GM12878 (cell line): ENCODE results near the gene PDXP. TPM values are rescaled to one million over a fixed set of nuclear protein-coding genes. Genes with fewer than 3 reads are reported as not detected.

ENCODE experiments used
- ATAC-seq: fragments of 200-7000 bp; cut with Tn5 transposase; 3 replicates; pipeline ENCODE4 v1.9.1; 2020; ENCODE audit warnings: mild to moderate bottlenecking, moderate library complexity
- BruUV-seq: library from RNA; stranded (reverse); fragments of 400-500 nt; replicated peaks from 2 replicates; lab custom pipeline; 2021; lab: Mats Ljungman, UMichigan
- CTCF ChIA-PET: fragments of 300-600 bp; sonication (Branson Sonifier 250); formaldehyde crosslinking; extraction: SDS; loops from one replicate; lab custom pipeline; 2021; ENCODE audit warnings: inconsistent platforms; lab: Yijun Ruan, JAX
- POLR2A ChIA-PET: fragments of 350-600 bp; formaldehyde crosslinking; extraction: SDS; loops from one replicate; lab custom pipeline; 2021; ENCODE audit warnings: inconsistent platforms; lab: Charles Lee
- RAD21 ChIA-PET: fragments of 300-600 bp; sonication (Branson Sonifier 250); formaldehyde crosslinking; loops from one replicate; lab custom pipeline; 2023; ENCODE audit warnings: antibody characterized with exemption; ENCODE audit not compliant: unreplicated experiment; lab: Charles Lee
- SMC1A ChIA-PET: fragments of 300-600 bp; sonication (Branson Sonifier 250); formaldehyde crosslinking; loops from one replicate; lab custom pipeline; 2023; ENCODE audit not compliant: unreplicated experiment, uncharacterized antibody; lab: Charles Lee
- DNase-seq: peaks from one replicate; pipeline ENCODE4 v3.0.0-alpha.2; 2011; ENCODE audit warnings: low read depth, low spot score
- FAIRE-seq: peaks from 3 replicates; lab custom pipeline; 2011; peaks lifted over from hg19 to GRCh38; lab: Jason Lieb, UNC
- H2AFZ ChIP-seq: 2 replicates; pipeline ENCODE4 v1.6.0; 2011; ENCODE audit warnings: low read depth, low read length, control low read depth; ENCODE audit not compliant: control insufficient read depth
- H3K27ac ChIP-seq: 2 replicates; pipeline ENCODE4 v1.5.1; 2011; ENCODE audit warnings: control low read depth; ENCODE audit not compliant: control insufficient read depth, insufficient read depth
- H3K27me3 ChIP-seq, 2 experiments: replicated peaks in 1 of 2; 2 replicates each; pipeline versions ENCODE4 v1.6.0 to v1.6.1; 2011; ENCODE audit warnings: low read length in 1 of 2; ENCODE audit not compliant: control insufficient read depth in 2 of 2, insufficient read depth in 2 of 2
- H3K36me3 ChIP-seq, 2 experiments: 2 replicates each; pipeline ENCODE4 v1.5.1; 2011; ENCODE audit warnings: low read length in 1 of 2; ENCODE audit not compliant: control insufficient read depth in 2 of 2, insufficient read depth in 2 of 2
- H3K4me1 ChIP-seq: 2 replicates; pipeline ENCODE4 v1.6.1; 2011; ENCODE audit warnings: mild to moderate bottlenecking, low read length, moderate library complexity, mixed read lengths; ENCODE audit not compliant: control insufficient read depth, insufficient read depth
- H3K4me2 ChIP-seq: 2 replicates; pipeline ENCODE4 v1.6.0; 2011; ENCODE audit warnings: control low read depth; ENCODE audit not compliant: control insufficient read depth, insufficient read depth
- H3K4me3 ChIP-seq: fragments of 200-600 bp; sonication (generic); 2 replicates; pipeline ENCODE4 v1.5.1; 2016
- H3K79me2 ChIP-seq: 2 replicates; pipeline ENCODE4 v1.6.0; 2011; ENCODE audit warnings: low read length; ENCODE audit not compliant: control insufficient read depth, insufficient read depth
- H3K9ac ChIP-seq: 2 replicates; pipeline ENCODE4 v1.8.0; 2011; ENCODE audit warnings: low read length, control low read depth, mixed read lengths; ENCODE audit not compliant: control insufficient read depth, insufficient read depth
- H3K9me3 ChIP-seq: replicated peaks from 3 replicates; pipeline ENCODE4 v1.5.1; 2011; ENCODE audit warnings: mild to moderate bottlenecking, low read length; ENCODE audit not compliant: control insufficient read depth, insufficient read depth
- H4K20me1 ChIP-seq: 2 replicates; pipeline ENCODE4 v1.6.0; 2011; ENCODE audit not compliant: control insufficient read depth, insufficient read depth
- BHLHE40 ChIP-seq, 2 experiments: fragments of 450-650 bp in 1 of 2; IDR thresholded peaks; 2 replicates each; pipeline ENCODE4 v1.6.1; 2011 to 2017; ENCODE audit warnings: low read depth in 2 of 2, borderline replicate concordance in 1 of 2, improper control_type of control experiment in 1 of 2, low read length in 1 of 2, mild to moderate bottlenecking in 1 of 2
- FOXK2 ChIP-seq: fragments of 450-650 bp; IDR thresholded peaks from 2 replicates; pipeline ENCODE4 v1.6.1; 2017; ENCODE audit warnings: mild to moderate bottlenecking, moderate library complexity
- NFIC ChIP-seq: IDR thresholded peaks from 2 replicates; pipeline ENCODE4 v1.6.1; 2012; ENCODE audit warnings: low read depth, mild to moderate bottlenecking, inconsistent platforms, low read length, moderate library complexity
- SREBF1 ChIP-seq: IDR thresholded peaks from 2 replicates; pipeline ENCODE4 v1.6.1; 2012; ENCODE audit warnings: mild to moderate bottlenecking, low read length
- TAF1 ChIP-seq: IDR thresholded peaks from 2 replicates; pipeline ENCODE4 v1.6.1; 2011; ENCODE audit warnings: mild to moderate bottlenecking, low read depth, low read length, borderline replicate concordance
- ZNF217 ChIP-seq: fragments of 450-650 bp; IDR thresholded peaks from 2 replicates; pipeline ENCODE4 v1.6.1; 2017; ENCODE audit warnings: antibody characterized with exemption, mild to moderate bottlenecking
- ZZZ3 ChIP-seq: IDR thresholded peaks from 2 replicates; pipeline ENCODE4 v1.6.1; 2011; ENCODE audit warnings: low read depth; ENCODE audit not compliant: control insufficient read depth, insufficient read length
- WGBS: methylation state at CpG from one replicate; pipeline ENCODE4 v1.1.6; 2016; ENCODE audit warnings: low lambda C conversion rate; ENCODE audit not compliant: insufficient replicate concordance, insufficient coverage; ENCODE audit errors: missing lambda C conversion rate; 5-methylcytosine and 5-hydroxymethylcytosine counted together
- in situ Hi-C: fragments of 300-500 bp; cut with MboI; formaldehyde crosslinking; loops from 9 replicates; pipeline ENCODE4 v1.14.3; 2018; ENCODE audit warnings: mixed read lengths
- intact Hi-C: fragments of 100-400 bp; cut with micrococcal nuclease; formaldehyde crosslinking; loops from one replicate; pipeline ENCODE4 v1.14.2; 2022; ENCODE audit not compliant: unreplicated experiment
- polyA plus RNA-seq, 11 experiments: library from polyadenylated mRNA; depleted of rRNA in 4 of 11; unstranded in 6 of 11; stranded (reverse) in 5 of 11; fragments of >200 nt; fragmentation: Nextera tagmentation in 4 of 11; fragmentation: Illumina TruSeq in 1 of 11; extraction: Ambion mirVana in 4 of 11; extraction: Trizol in 1 of 11; gene quantifications; 1 replicate in 1 of 11; 2 replicates in 10 of 11; pipeline versions ENCODE4 v1.2.1 to v1.2.3, GENCODE V29; 2011 to 2016; ENCODE audit warnings: inconsistent platforms in 2 of 11, missing spikeins in 2 of 11, low read depth in 1 of 11
- total RNA-seq, 4 experiments: library from RNA; depleted of rRNA in 3 of 4; stranded (reverse); fragments of >200 nt in 3 of 4; fragmentation: Illumina TruSeq in 1 of 4; extraction: Trizol in 1 of 4; gene quantifications; 2 replicates each; pipeline versions ENCODE4 v1.2.1 to v1.2.3, GENCODE V29; 2013 to 2021
- TF ChIP-seq, protein P1 (sequence below): fragments of 450-650 bp; formaldehyde crosslinking; IDR thresholded peaks from 2 replicates; pipeline ENCODE4 v1.5.0; 2022; ENCODE audit warnings: mild to moderate bottlenecking, missing genetic modification characterization
- TF ChIP-seq, protein P2 (sequence below): IDR thresholded peaks from 2 replicates; pipeline ENCODE4 v1.6.1; 2012; ENCODE audit warnings: low read depth, low read length, improper control_type of control experiment
- TF ChIP-seq, protein P3 (sequence below): IDR thresholded peaks from 2 replicates; pipeline ENCODE4 v1.6.1; 2012; ENCODE audit warnings: low read length, inconsistent platforms

The PDXP gene
- total and polyA plus RNA-seq, 10 of the 15 experiments (the other 5 are each of a cell fraction or from before 2014, with no cell fraction given): 4.4 to 56.7 (median 34.6) TPM

DNA sequence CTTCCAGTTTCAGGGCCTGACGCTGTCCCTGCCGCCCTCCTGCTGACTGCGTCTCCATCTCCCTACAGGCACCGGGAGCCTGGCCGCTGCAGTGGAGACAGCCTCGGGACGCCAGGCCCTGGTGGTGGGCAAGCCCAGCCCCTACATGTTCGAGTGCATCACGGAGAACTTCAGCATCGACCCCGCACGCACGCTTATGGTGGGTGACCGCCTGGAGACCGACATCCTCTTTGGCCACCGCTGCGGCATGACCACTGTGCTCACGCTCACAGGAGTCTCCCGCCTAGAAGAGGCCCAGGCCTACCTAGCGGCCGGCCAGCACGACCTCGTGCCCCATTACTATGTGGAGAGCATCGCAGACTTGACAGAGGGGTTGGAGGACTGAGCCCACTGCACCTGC, 7.0 kb downstream of the PDXP start (continued):
- TF ChIP-seq, protein P1, sequence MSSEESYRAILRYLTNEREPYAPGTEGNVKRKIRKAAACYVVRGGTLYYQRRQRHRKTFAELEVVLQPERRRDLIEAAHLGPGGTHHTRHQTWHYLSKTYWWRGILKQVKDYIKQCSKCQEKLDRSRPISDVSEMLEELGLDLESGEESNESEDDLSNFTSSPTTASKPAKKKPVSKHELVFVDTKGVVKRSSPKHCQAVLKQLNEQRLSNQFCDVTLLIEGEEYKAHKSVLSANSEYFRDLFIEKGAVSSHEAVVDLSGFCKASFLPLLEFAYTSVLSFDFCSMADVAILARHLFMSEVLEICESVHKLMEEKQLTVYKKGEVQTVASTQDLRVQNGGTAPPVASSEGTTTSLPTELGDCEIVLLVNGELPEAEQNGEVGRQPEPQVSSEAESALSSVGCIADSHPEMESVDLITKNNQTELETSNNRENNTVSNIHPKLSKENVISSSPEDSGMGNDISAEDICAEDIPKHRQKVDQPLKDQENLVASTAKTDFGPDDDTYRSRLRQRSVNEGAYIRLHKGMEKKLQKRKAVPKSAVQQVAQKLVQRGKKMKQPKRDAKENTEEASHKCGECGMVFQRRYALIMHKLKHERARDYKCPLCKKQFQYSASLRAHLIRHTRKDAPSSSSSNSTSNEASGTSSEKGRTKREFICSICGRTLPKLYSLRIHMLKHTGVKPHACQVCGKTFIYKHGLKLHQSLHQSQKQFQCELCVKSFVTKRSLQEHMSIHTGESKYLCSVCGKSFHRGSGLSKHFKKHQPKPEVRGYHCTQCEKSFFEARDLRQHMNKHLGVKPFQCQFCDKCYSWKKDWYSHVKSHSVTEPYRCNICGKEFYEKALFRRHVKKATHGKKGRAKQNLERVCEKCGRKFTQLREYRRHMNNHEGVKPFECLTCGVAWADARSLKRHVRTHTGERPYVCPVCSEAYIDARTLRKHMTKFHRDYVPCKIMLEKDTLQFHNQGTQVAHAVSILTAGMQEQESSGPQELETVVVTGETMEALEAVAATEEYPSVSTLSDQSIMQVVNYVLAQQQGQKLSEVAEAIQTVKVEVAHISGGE (CRISPR knock-in tag): no peak
- TF ChIP-seq FOXK2 (no peak), NFIC (no peak), ZNF217 (no peak), SREBF1 (no peak), TAF1 (no peak)
- TF ChIP-seq, all 136 proteins: peak for 0

DNA sequence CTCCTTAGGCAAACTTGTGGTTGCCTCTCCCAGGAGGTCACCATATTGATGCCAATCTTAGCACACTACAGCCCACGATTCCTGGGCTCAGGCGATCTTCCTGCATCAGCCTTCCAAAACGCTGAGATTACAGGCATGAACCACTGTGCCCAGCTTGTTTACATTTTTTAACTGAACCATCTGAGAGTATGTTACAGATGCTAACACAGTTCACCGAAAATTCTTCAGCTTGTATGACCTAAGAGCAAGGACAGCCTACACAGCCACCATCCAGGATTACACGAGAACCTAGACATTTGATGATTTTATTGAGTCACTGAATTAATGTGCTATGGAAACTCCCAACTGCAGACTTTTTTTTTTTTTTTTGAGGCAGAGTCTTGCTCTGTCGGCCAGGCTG, 11.1 kb downstream of the PDXP start:
- no TSS peak for BruUV-seq
- RAD21 ChIA-PET: interaction anchor here (0.7 to 1.3 kb wide), 2 partner anchors 11 kb away, joined by 3 read pairs; partner anchors contain the start of gene PDXP

More for the DNA sequence above, 11.1 kb downstream of the PDXP start:
- Histone ChIP-seq H3K4me2 (no peak overlapping the region), H3K9ac (no peak overlapping the region), H3K9me3 (no peaks in the 10 kb centered on the region), H3K4me1 (peaks cover 14% of the 10 kb centered on the region), H3K79me2 (peaks cover 3% of the 10 kb centered on the region), H3K27me3 (no peaks in the 10 kb centered on the region), H2AFZ (no peak overlapping the region), H3K36me3 (peaks cover 0 to 12% of the 10 kb centered on the region in 2 experiments; a peak in 3 of 4 replicates)
- FAIRE-seq: no peak
- in situ Hi-C loops (no loop called here), intact Hi-C loops (no loop called here)
- 67% methylated on average over 5 of the region's 6 CpGs for WGBS
- ChIA-PET SMC1A (interaction anchor here (3.8 kb wide), 1 partner anchor 9 kb away, joined by 34 read pairs; the partner anchor contains the start of gene PDXP), POLR2A (interaction anchor here (0.6 to 1.3 kb wide), 2 partner anchors 8 to 408 kb away, joined by 3 read pairs; no protein-coding TSS in a partner anchor)
- TF ChIP-seq, protein P2, sequence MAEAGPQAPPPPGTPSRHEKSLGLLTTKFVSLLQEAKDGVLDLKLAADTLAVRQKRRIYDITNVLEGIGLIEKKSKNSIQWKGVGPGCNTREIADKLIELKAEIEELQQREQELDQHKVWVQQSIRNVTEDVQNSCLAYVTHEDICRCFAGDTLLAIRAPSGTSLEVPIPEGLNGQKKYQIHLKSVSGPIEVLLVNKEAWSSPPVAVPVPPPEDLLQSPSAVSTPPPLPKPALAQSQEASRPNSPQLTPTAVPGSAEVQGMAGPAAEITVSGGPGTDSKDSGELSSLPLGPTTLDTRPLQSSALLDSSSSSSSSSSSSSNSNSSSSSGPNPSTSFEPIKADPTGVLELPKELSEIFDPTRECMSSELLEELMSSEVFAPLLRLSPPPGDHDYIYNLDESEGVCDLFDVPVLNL: no peak
- TF ChIP-seq BHLHE40 (IDR thresholded peaks at IDR 0.05; ENCODE audit: borderline replicate concordance in 1 of 2, low read depth in 2 of 2, low read length in 1 of 2) (no peak), ZZZ3 (no peak)
- TF ChIP-seq, protein P3, sequence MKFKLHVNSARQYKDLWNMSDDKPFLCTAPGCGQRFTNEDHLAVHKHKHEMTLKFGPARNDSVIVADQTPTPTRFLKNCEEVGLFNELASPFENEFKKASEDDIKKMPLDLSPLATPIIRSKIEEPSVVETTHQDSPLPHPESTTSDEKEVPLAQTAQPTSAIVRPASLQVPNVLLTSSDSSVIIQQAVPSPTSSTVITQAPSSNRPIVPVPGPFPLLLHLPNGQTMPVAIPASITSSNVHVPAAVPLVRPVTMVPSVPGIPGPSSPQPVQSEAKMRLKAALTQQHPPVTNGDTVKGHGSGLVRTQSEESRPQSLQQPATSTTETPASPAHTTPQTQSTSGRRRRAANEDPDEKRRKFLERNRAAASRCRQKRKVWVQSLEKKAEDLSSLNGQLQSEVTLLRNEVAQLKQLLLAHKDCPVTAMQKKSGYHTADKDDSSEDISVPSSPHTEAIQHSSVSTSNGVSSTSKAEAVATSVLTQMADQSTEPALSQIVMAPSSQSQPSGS: no peak
- TF ChIP-seq, all 136 proteins: peak for 0
- Histone ChIP-seq H4K20me1 (no peaks in the 10 kb centered on the region), H3K4me3 (no peak overlapping the region), H3K27ac (no peak overlapping the region)
- CTCF ChIA-PET: interaction anchor here (0.6 to 19.9 kb wide), 4 partner anchors 8 to 32 kb away, joined by 3 to 396 read pairs (median 4); partner anchors contain the start of gene SH3BP1
- ATAC-seq: no peak
- DNase-seq: no peak
